Measurements from ENCODE around the gene SNAPC3.
"Not testable (repeated sequence)": the region's sequence is repeated elsewhere in the genome, so short reads cannot be mapped to it uniquely, and the experiment has no call there.

SNAPC3 gene

GRCh38 chr9:15422372-15423230 is at the start of gene SNAPC3:
TSS of gene SNAPC3 (plus strand) at chr9:15422876. CDS start at chr9:15422880, 4 bp downstream.
- DNase-seq (ENCODE audit: low spot score), result peak; percentile 97

DNA sequence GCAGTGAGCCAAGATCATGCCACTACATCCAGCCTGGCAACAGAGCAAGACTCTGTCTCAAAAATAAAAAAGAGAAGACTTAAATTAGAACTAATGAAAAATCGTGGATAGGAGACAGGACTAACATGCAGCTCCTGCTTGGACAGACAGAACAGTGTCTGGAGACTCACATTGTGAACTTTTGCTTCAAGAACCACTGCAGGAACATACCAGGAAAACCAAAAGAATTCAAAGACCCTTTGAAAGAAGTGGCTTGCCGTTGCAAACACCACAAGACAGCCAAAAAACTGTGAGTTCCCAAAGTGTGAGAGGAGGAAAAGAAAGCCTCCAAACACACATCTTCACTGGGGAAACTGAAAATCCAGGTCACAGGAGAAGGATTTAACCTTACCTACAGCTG is 48.8 kb upstream of the SNAPC3 start:
- DNase-seq (ENCODE audit: low spot score), result no peak

DNA sequence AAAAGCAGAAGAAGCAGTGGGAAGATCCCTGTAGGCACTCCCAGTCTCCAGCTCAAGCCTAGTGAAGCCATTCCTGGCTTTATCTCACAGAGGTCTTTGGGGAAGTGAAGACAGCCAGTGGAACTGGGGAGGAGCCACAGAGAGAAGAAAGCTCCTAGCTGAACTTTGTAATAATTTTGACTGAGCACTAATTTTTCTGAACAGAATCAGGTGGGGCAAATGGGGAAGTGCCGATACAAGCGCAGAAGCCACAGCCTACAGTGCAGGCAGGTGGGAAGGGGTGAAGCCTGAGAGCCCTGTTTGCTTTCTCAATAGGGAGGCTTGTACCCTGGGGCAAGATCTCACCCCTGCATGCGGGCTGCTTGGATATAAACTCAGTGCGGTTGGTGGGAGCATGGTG is 48.4 kb upstream of the SNAPC3 start:
- DNase-seq (ENCODE audit: low spot score), result no peak

GRCh38 chr9:15374825-15375224 is 47.9 kb upstream of the SNAPC3 start:
- no peak for DNase-seq (ENCODE audit: low spot score)

DNA sequence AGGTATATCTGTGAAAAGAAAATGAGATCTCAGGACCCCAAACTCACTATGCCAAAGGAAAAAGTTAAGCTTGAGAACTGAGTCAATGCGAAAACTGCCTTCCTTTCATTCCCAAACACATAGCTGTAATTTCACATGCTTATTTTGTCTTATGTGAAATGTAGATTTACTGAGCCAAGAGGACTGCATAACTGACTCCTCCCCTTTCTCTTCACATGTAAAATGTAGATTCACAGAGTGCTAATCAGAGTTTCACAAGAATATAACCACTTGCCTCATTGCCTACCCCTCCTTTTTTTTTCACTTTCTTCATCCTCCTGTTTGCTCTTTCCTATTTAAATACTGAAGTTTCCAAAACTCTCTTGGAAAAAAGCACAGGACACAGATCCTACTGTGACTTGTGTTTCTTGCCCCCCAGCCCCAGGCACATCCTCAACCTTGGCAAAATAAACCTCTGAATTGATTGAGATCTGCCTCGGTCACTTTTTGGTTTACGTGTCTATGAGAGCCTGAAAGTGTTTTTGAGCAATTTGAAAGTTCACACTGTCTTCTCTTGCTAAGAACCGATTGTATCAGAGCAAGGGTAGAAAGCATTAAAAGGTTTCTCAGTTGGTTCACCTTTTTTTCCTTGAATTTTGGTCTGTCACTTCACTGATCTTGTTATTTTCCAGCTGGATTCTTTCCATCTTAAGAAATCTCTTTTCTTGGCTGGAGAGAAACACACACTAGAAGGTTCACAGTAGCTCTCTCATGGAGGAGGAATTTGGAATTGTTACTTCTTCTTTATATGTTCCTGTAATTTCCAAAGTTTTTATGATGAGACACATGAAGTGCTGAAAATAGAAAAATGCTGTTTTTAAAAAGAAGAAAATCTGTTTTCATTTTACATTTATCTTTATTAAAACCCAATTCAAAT is 44.8 kb upstream of the SNAPC3 start:
- DNase-seq (ENCODE audit: low spot score), result no peak

- not testable (repeated sequence) for DNase-seq (ENCODE audit: low spot score)
Observed at GRCh38 chr9:15379317-15379716, 43.4 kb upstream of the SNAPC3 start.

- DNase-seq (ENCODE audit: low spot score), result not testable (repeated sequence)
Observed at GRCh38 chr9:15379888-15380287, 42.8 kb upstream of the SNAPC3 start.

GRCh38 chr9:15381491-15381890 is 41.2 kb upstream of the SNAPC3 start:
- DNase-seq (ENCODE audit: low spot score), result no peak

DNA sequence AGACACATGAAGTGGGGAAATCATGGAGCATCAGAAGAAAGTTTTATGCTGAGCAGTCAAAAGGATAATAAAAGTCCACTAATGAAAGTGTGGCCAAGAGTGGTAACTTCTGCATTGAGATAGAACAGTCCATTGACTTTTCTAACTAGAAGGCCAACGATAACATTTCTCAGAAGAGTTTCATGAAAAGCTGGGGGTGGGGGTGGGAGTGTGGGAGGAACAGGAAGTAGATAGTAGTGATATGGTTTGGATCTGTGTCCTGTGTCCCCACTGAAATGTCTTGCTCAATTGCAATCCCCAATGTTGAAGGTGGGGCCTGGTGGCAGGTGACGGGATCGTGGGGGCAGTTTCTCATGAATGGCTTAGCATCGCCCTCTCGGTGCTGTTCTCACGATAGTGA is 36.2 kb upstream of the SNAPC3 start:
- no peak for DNase-seq (ENCODE audit: low spot score)

GRCh38 chr9:15389173-15389572 is 33.5 kb upstream of the SNAPC3 start:
- DNase-seq (ENCODE audit: low spot score), result no peak

GRCh38 chr9:15389631-15390030 is 33.0 kb upstream of the SNAPC3 start:
- no peak for DNase-seq (ENCODE audit: low spot score)

- no peak for DNase-seq (ENCODE audit: low spot score)
Observed at GRCh38 chr9:15390201-15390600, 32.5 kb upstream of the SNAPC3 start.

DNA sequence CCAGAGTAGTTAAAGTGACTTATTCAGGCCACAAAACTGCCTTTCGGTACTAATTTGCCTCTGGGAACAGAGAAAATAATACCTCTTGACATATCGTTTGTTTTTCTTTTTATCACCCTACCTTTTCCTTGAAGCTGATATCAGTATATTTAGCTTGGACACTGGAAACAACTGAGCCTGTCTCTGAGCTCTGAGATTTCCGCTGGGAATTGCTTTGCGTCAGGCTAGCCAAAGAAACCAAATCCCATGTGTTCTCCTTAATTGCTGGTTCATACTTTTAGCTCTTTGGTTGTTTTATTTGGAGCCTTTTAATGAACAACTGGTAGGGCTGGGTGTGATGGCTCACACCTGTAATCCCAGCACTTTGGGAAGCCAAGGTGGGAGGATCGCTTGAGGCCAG is 30.3 kb upstream of the SNAPC3 start:
- no peak for DNase-seq (ENCODE audit: low spot score)

GRCh38 chr9:15400281-15400941 is 22.3 kb upstream of the SNAPC3 start:
- no peak for DNase-seq (ENCODE audit: low spot score)

DNA sequence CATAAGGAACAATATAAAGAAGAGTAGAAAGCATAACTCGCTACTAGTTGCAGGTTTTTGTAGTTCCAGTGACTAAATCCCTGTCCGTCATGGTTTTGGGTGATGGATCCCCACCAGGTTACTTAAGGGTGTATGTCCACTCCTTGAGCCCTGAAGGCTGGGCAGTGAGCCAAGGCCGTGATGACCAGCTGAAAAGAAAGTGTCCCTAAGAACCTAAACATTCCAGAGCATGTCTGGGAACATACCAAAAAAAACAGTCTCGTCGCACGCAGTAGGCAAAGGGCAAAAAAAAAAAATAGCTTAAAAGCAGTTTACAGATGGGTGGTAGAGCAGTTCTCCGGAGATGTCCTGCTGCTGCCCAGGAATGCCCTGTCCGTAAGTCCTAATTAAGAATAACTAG is 21.4 kb upstream of the SNAPC3 start:
- DNase-seq (ENCODE audit: low spot score), result no peak

DNA sequence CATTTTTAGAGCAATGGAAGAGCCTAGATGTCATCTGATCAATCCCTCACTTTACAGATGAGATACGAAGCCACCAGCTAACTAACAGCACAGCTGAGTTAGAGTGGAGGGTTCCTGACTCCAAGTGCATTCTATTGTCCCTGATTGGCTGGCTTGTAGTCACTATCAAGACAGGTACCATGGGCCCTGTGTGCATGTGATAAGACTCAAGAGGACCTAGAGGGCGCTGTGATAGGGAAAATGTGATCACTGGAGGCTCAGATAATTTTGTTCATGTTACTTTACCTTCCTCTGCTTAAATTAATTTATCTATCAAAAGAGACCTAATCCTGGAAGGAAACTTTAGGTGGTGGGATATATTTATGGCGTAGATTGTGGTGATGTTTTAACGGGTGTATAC is 19.5 kb upstream of the SNAPC3 start:
- peak; percentile 82 for DNase-seq (ENCODE audit: low spot score)

- no peak for DNase-seq (ENCODE audit: low spot score)
Observed at GRCh38 chr9:15404171-15404570, 18.5 kb upstream of the SNAPC3 start.

DNA sequence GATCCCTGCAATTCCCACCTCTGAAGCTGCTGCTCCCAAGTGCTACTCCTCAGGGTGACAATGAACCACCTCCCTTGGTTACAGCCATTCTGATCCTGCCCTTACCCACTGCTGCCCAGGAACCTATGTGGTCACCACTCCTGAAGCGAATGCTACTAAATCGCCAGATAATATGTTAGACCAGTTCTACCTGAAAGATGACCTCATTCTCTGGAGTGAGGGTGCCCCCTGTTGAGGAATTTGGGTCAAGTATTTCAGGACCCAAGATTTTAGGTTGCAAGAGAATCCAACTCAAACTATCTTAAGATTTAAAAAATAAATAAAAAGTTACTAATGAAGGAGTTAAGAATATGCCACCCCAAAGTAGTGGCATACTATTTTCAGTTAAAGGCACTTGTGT is 5.8 kb upstream of the SNAPC3 start:
- DNase-seq (ENCODE audit: low spot score), result peak; percentile 58

GRCh38 chr9:15417626-15418025 is 5.0 kb upstream of the SNAPC3 start:
- no peak for DNase-seq (ENCODE audit: low spot score)

GRCh38 chr9:15420796-15421195 is 1.9 kb upstream of the SNAPC3 start:
- DNase-seq (ENCODE audit: low spot score), result no peak

DNA sequence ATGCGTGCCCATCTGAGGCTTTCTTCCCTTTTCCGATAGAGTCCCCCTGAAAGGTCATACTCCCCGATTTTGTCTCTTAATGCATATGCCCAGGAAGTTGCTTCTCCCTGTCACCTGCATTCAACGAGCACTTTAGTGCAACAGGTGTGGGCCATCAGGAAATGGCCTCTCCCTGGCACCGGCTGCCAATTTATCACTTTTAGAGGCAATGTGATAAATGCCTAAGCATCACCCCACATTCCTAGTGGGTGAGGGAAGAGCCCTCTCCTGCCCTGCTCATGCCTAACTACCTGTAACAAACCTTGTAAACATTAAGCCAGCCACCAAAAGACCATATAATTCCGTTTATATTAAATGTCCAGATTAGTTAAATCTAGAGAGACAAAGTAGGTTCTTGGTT is 1.1 kb upstream of the SNAPC3 start:
- DNase-seq (ENCODE audit: low spot score), result no peak

- DNase-seq (ENCODE audit: low spot score), result no peak
Observed at GRCh38 chr9:15421990-15422371, 695 bp upstream of the SNAPC3 start.
